ENCODE measurements around the gene ASPSCR1.

ASPSCR1 gene

GRCh38 chr17:81955058-81955681, 22.3 kb upstream of the ASPSCR1 start:
- TF ChIP-seq, protein P1, sequence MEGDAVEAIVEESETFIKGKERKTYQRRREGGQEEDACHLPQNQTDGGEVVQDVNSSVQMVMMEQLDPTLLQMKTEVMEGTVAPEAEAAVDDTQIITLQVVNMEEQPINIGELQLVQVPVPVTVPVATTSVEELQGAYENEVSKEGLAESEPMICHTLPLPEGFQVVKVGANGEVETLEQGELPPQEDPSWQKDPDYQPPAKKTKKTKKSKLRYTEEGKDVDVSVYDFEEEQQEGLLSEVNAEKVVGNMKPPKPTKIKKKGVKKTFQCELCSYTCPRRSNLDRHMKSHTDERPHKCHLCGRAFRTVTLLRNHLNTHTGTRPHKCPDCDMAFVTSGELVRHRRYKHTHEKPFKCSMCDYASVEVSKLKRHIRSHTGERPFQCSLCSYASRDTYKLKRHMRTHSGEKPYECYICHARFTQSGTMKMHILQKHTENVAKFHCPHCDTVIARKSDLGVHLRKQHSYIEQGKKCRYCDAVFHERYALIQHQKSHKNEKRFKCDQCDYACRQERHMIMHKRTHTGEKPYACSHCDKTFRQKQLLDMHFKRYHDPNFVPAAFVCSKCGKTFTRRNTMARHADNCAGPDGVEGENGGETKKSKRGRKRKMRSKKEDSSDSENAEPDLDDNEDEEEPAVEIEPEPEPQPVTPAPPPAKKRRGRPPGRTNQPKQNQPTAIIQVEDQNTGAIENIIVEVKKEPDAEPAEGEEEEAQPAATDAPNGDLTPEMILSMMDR (conservative IDR thresholded peaks at IDR 0.05), result no peak
- H3K27ac ChIP-seq, result no peak overlapping the region

GRCh38 chr17:81955756-81956544, 21.5 kb upstream of the ASPSCR1 start:
- TF ChIP-seq, protein P1 (conservative IDR thresholded peaks at IDR 0.05), result no peak

GRCh38 chr17:81956607-81957589, 20.5 kb upstream of the ASPSCR1 start:
- TF ChIP-seq, protein P1 (conservative IDR thresholded peaks at IDR 0.05), result no peak

More at GRCh38 chr17:81955756-81956544, 21.5 kb upstream of the ASPSCR1 start:
- H3K27ac ChIP-seq, result no peak overlapping the region

GRCh38 chr17:81957691-81958432, 19.6 kb upstream of the ASPSCR1 start:
- no peak overlapping the region for H3K27ac ChIP-seq
- TF ChIP-seq, protein P1 (conservative IDR thresholded peaks at IDR 0.05), result no peak

More at GRCh38 chr17:81956607-81957589, 20.5 kb upstream of the ASPSCR1 start:
- H3K27ac ChIP-seq, result no peak overlapping the region

DNA sequence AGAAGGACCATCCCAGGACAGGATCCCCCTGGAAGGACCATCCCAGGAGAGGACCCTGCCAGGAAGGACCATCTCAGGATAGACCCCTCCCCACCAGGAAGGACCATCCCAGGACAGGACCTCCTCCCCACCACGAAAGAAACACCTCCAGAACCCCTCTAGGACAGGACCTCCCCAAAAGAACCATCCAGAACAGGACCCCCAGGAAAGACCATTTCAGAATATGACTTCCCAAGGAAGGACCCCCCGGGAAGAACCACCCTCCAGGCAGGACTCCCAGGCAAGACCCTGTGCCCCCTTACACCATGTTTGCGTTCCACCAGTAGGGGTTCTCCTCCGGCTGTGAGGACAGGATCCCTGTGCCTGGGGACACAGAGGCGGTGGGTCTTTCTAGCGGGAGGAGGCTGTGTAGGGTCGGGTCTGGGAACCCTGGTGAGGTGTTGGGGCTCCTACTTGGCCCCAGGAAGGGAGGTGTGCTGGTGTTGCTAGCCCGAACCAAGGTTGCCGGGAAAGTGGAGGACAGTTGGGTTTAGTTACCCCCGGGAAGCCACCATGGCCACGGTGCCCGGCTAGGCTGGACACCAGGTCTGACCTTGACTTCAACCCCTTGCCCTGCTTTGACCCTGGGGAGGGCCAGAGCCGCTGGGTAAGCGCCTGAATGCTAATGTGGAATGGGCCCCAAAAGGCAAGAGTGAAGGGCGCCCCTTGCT, 18.6 kb upstream of the ASPSCR1 start:
- TF ChIP-seq, protein P1 (conservative IDR thresholded peaks at IDR 0.05), result no peak
- H3K27ac ChIP-seq, result no peak overlapping the region; the same call in 1 of the 2 replicates

DNA sequence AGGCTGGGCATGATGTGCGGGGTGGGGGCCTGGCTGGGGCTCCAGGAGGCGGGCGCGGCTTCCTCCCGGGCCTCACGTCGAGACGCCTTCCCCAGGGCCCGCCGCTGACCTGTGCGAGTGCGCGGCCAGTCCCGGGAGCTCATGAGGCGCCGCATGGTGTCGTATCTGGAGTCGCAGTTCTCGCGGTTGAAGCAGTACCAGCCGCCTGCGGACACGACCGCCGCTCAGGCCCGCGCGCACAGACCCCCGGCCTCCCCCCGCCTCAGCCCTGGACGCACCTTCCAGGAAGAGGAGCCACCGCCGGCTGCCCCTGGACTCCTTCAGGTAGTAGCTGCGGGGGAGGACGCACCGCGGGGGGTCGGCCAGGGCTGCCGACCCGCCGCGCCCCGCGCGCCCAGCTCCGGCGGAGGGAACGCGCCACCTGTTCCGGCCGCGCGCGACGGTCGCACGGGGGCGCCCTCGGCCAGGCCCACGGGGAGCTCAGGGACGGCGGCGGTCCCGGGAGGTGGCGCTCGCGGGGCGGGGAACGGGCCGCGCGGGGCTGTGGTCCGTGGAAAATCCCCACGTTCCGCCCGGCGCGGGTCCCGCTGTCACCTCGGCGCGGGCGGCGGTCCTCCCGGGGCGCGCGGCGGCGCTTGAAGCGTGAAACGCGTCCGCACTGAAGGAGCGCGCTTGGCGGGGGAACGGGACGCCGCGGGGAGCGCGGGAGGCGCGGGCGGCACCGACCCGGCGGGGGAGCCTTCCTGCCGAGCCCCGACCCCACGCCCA, 17.9 kb upstream of the ASPSCR1 start:
- H3K27ac ChIP-seq, result peak overlapping the region; percentile 33; the same call in 1 of the 2 replicates
- TF ChIP-seq, protein P1 (conservative IDR thresholded peaks at IDR 0.05), result peak; percentile 97
